ENCODE results near the gene HMCN2.

DNA sequence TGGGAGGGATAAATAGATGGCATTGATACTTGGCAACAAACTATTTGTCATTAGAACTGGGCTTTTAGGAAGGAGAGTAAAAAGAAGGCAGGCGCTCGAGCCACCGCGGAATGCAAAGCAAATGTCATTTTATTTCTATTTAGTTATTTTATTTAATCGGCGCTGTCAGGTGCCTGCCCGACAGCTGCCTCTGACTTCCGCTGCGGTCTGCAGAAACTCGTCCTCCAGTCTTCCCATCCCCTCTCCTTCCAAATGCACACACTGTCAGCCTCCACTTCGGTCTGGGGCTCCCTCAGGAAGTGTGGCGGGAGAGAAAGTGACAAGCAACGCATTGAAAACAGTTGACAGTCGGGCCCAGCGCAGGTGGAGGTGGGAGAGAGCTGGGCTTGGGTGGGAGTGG is 208.5 kb downstream of the HMCN2 start:
- TF ChIP-seq, protein P1, sequence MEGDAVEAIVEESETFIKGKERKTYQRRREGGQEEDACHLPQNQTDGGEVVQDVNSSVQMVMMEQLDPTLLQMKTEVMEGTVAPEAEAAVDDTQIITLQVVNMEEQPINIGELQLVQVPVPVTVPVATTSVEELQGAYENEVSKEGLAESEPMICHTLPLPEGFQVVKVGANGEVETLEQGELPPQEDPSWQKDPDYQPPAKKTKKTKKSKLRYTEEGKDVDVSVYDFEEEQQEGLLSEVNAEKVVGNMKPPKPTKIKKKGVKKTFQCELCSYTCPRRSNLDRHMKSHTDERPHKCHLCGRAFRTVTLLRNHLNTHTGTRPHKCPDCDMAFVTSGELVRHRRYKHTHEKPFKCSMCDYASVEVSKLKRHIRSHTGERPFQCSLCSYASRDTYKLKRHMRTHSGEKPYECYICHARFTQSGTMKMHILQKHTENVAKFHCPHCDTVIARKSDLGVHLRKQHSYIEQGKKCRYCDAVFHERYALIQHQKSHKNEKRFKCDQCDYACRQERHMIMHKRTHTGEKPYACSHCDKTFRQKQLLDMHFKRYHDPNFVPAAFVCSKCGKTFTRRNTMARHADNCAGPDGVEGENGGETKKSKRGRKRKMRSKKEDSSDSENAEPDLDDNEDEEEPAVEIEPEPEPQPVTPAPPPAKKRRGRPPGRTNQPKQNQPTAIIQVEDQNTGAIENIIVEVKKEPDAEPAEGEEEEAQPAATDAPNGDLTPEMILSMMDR (conservative IDR thresholded peaks at IDR 0.05; ENCODE audit: low read length) = no peak
- TF ChIP-seq EZH2phosphoT487 (IDR thresholded peaks at IDR 0.05; ENCODE audit: borderline replicate concordance) = no peak
